SIG-M5 treated with dmso at 0.1 percent for 504 hours (cell line): Measurements from ENCODE around the gene ADAM10.

ENCODE experiments used
- DNase-seq: peaks from one replicate; lab custom pipeline; 2025; ENCODE audit not compliant: unreplicated experiment; lab: John Stamatoyannopoulos, UW

ADAM10 gene

DNA sequence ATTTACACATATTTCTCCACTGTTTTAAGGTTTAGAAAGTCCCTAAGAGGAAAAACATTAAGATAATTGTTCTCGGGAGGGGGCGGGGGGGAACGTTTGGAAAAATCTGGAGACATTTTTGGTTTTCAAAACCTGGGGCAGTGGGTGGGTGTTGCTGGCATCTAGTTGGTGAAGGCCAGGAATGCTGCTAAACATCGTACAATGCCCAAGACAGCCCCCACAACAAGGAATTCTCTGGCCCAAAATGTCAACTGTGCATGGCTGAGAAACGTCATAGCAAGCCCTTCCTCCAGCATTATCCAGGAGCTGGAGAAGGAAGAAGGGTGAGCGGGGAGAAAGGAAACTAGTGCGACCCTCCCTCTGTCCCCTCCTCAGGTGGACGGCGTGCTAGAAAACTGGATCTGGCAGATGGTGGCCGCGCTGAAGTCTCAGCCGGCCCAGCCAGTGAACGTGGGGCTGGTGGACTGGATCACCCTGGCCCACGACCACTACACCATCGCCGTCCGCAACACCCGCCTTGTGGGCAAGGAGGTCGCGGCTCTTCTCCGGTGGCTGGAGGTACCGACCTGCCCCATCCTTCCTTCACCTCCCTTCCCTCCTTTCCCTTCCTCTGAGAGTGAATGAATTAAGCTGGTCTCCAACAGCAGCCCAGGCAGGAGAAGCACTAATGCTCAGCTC, 208.0 kb downstream of the ADAM10 start:
- DNase-seq, result no peak

DNA sequence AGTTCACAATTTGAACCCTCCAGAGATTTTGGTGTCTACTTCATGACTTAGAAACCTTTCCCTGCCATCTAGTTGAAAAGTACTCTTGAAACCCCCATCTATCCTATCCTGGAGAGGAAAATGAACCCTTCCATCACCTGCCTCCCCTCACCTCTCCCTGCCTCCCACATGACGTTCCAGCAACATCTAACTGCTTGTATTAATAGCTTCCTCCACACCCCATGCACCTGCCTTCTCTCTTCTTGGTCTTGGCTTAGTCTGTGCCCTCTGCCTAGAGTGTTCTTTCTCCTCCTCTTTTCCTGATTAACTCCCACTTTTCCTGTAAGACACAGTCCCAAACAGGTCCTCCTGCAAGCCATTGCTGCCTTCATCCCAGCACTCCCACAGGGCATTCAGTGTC, 210.0 kb downstream of the ADAM10 start:
- no peak for DNase-seq

DNA sequence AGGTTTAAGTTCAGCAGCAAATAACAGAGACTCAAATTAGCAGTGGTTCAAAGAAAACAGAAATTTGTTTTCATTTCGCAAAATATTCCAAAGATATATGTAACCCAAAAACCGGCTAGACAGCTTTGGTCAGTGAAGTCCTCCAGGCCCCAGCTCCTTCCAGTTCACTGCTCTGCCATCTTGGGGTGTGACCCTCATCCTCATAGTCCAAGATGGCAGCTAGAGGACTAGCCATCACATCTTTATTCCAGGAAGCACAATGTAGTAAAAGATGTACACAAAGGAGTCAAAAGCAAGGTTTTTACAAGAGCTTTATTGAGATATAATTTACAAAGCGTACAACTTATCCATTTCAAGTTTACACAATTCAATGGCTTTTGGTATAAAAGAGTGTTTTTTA, 210.6 kb downstream of the ADAM10 start:
- no peak for DNase-seq
